ENCODE measurements around the gene CDON. TPM values are rescaled to one million over a fixed set of nuclear protein-coding genes. Genes with fewer than 3 reads are reported as not detected.

CDON gene
- total RNA-seq, 4 donors from 2014 or later, result 1.0 to 2.0 (median 1.8) TPM

DNA sequence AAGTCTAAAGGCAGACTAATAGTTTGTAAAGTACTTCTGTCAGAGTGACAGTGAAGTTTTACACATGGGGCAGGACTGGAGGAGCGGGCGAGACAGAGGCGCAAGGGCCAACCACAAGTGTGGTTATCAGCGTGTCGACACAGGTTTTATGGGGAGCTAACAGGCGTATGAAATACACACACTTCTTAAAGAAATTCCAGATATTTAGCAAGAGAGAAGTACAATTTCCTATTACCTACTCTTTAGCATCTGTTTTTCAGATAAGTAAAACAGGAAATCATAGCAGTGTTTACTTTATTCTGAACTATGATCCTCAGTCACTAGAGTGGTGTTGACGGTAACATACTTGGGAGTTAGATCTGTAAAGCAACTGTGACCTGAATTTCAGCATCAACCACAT lies 94.3 kb downstream of the CDON start:
- no peak overlapping the region for H3K4me3 ChIP-seq
- no peak for ATAC-seq
- H3K9me3 ChIP-seq, result no peaks in the 10 kb centered on the region
- H3K27ac ChIP-seq, result no peak overlapping the region
- H3K4me1 ChIP-seq, result no peaks in the 10 kb centered on the region
- no peaks in the 10 kb centered on the region for H3K36me3 ChIP-seq
- no peaks in the 10 kb centered on the region for H3K27me3 ChIP-seq
- DNase-seq, result no peak
- in situ Hi-C loops (cut with MboI; ENCODE audit: low sequenced_read_pairs in 4 of 4) (no loop called here), intact Hi-C loops (cut with DNase I; ENCODE audit: low total_unique reads) (no loop called here)
- TF ChIP-seq, protein P1, sequence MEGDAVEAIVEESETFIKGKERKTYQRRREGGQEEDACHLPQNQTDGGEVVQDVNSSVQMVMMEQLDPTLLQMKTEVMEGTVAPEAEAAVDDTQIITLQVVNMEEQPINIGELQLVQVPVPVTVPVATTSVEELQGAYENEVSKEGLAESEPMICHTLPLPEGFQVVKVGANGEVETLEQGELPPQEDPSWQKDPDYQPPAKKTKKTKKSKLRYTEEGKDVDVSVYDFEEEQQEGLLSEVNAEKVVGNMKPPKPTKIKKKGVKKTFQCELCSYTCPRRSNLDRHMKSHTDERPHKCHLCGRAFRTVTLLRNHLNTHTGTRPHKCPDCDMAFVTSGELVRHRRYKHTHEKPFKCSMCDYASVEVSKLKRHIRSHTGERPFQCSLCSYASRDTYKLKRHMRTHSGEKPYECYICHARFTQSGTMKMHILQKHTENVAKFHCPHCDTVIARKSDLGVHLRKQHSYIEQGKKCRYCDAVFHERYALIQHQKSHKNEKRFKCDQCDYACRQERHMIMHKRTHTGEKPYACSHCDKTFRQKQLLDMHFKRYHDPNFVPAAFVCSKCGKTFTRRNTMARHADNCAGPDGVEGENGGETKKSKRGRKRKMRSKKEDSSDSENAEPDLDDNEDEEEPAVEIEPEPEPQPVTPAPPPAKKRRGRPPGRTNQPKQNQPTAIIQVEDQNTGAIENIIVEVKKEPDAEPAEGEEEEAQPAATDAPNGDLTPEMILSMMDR (IDR thresholded peaks at IDR 0.05 in 4 of 5, conservative IDR thresholded peaks at IDR 0.05 in 1 of 5), result no peak
- no peak for TF ChIP-seq POLR2A (IDR thresholded peaks at IDR 0.05)

DNA sequence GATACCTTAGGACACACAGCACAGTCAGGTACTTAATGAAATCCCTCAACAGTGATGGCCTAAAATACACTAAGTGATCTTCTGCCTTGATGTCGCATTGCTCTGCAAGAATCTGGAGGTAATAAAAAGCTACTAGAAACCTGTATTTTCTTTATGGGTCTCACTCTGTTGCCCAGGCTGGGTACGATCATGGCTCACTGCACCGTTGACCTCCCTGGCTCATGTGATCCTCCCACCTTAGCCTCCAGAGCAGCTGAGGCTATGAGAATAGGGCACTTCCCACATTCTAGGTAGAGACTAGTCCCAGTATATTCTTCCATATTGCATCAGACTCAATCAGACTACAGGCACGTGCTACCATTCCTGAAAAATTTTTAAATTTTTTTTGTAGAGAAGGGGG lies 95.2 kb downstream of the CDON start:
- intact Hi-C loops (cut with DNase I; ENCODE audit: low total_unique reads), result no loop called here
- no peak for ATAC-seq
- H3K4me1 ChIP-seq, result no peaks in the 10 kb centered on the region
- no peaks in the 10 kb centered on the region for H3K9me3 ChIP-seq
- H3K27me3 ChIP-seq, result no peaks in the 10 kb centered on the region
- in situ Hi-C loops (cut with MboI; ENCODE audit: low sequenced_read_pairs in 4 of 4), result no loop called here
- DNase-seq, result no peak
- no peak overlapping the region for H3K4me3 ChIP-seq
- TF ChIP-seq, protein P1 (IDR thresholded peaks at IDR 0.05 in 4 of 5, conservative IDR thresholded peaks at IDR 0.05 in 1 of 5), result no peak
- TF ChIP-seq POLR2A (IDR thresholded peaks at IDR 0.05), result no peak
- H3K27ac ChIP-seq, result no peak overlapping the region
- no peaks in the 10 kb centered on the region for H3K36me3 ChIP-seq

DNA sequence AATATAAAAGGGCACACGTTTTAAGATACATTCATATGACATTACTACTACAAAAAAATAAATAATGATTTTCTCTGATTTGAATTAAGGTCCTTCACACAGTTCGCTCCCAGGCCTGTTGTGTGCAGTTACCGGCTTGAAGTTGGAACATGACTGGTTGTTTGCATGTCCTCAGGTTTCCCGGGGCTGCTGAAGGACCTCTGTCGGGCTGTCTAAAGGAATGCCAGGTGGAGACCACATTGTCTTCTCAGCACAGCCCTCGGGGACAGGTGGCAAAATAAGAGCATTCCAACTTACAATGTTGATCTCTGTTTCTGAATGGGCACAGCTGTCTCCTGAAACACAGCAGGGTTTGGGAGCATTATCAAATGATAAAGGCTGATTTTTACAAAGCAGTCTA lies 101.9 kb downstream of the CDON start:
- no peak for ATAC-seq
- no peaks in the 10 kb centered on the region for H3K4me1 ChIP-seq
- in situ Hi-C loops (cut with MboI; ENCODE audit: low sequenced_read_pairs in 4 of 4), result no loop called here
- TF ChIP-seq POLR2A (IDR thresholded peaks at IDR 0.05), result no peak
- TF ChIP-seq, protein P1 (IDR thresholded peaks at IDR 0.05 in 4 of 5, conservative IDR thresholded peaks at IDR 0.05 in 1 of 5), result no peak
- no peak for DNase-seq
- no peaks in the 10 kb centered on the region for H3K36me3 ChIP-seq
- H3K9me3 ChIP-seq, result no peaks in the 10 kb centered on the region
- no peak overlapping the region for H3K4me3 ChIP-seq
- H3K27ac ChIP-seq, result no peak overlapping the region
- H3K27me3 ChIP-seq, result no peaks in the 10 kb centered on the region
- intact Hi-C loops (cut with DNase I; ENCODE audit: low total_unique reads), result no loop called here

DNA sequence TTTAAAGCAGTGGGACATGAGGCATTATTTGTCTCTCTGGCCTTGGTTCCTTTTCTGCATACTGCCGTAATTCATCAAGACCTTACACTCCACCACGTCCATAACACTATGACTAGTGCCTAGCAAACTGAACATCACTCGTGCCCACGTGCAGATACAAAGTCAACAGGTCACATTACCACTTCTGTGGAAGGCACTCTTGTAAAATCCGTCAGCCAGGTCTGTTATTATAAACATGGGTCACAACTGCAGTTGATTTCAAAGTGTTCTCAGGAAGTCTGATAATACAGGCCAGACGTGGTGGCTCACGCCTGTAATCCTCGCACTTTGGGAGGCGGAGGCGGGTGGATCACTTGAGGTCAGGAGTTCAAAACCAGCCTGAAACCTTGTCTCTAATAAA lies 102.7 kb downstream of the CDON start:
- H3K9me3 ChIP-seq, result no peaks in the 10 kb centered on the region
- intact Hi-C loops (cut with DNase I; ENCODE audit: low total_unique reads), result no loop called here
- H3K4me3 ChIP-seq, result no peak overlapping the region
- no peak for DNase-seq
- no peak overlapping the region for H3K27ac ChIP-seq
- ATAC-seq, result no peak
- H3K36me3 ChIP-seq, result no peaks in the 10 kb centered on the region
- TF ChIP-seq POLR2A (IDR thresholded peaks at IDR 0.05), result no peak
- TF ChIP-seq, protein P1 (IDR thresholded peaks at IDR 0.05 in 4 of 5, conservative IDR thresholded peaks at IDR 0.05 in 1 of 5), result no peak
- no peaks in the 10 kb centered on the region for H3K27me3 ChIP-seq
- in situ Hi-C loops (cut with MboI; ENCODE audit: low sequenced_read_pairs in 4 of 4), result no loop called here
- H3K4me1 ChIP-seq, result no peaks in the 10 kb centered on the region

DNA sequence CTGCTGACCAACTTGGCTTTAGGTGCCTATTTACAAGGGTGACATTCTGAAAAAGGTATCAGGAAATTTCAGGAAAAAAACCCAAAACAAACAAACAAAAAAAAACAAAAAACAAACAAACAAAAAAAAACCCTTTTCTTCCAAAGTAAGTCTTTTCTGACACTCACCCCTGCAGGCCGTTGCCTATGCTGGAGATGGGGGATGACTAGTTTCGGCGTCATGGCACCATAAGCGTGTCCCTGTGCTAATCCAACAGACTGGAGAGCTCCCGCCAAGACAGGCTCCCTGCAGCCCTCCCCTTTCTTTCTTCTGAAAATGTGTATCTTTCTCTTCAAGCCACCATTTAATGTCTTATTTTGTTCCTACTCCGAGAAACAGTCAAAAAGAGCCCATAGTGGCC lies 103.2 kb downstream of the CDON start:
- Histone ChIP-seq H3K9me3 (no peaks in the 10 kb centered on the region), H3K36me3 (no peaks in the 10 kb centered on the region), H3K27ac (no peak overlapping the region), H3K4me3 (no peak overlapping the region), H3K4me1 (no peaks in the 10 kb centered on the region), H3K27me3 (no peaks in the 10 kb centered on the region)
- intact Hi-C loops (cut with DNase I; ENCODE audit: low total_unique reads) (no loop called here), in situ Hi-C loops (cut with MboI; ENCODE audit: low sequenced_read_pairs in 4 of 4) (no loop called here)
- ATAC-seq, result no peak
- DNase-seq, result no peak
- TF ChIP-seq, protein P1 (IDR thresholded peaks at IDR 0.05 in 4 of 5, conservative IDR thresholded peaks at IDR 0.05 in 1 of 5), result no peak
- no peak for TF ChIP-seq POLR2A (IDR thresholded peaks at IDR 0.05)

All from gastrocnemius medialis (tissue), 4 donors.